GM21423 (cell line): ENCODE measurements around the gene ZNF831.

Experiments used
- ATAC-seq: cut with Tn5 transposase; IDR thresholded peaks from one replicate; pipeline ENCODE4 v1.9.1; 2021; ENCODE audit warnings: mild to moderate bottlenecking, moderate library complexity; ENCODE audit not compliant: unreplicated experiment

Gene ZNF831

GRCh38 chr20:59139998-59140397 is 23.6 kb upstream of the ZNF831 start:
- ATAC-seq, result no peak

- no peak for ATAC-seq
Observed at GRCh38 chr20:59141818-59142581, 21.6 kb upstream of the ZNF831 start.

- ATAC-seq, result no peak
Observed at GRCh38 chr20:59143326-59143725, 20.3 kb upstream of the ZNF831 start.

- ATAC-seq, result no peak
Observed at GRCh38 chr20:59144179-59144830, 19.3 kb upstream of the ZNF831 start.

DNA sequence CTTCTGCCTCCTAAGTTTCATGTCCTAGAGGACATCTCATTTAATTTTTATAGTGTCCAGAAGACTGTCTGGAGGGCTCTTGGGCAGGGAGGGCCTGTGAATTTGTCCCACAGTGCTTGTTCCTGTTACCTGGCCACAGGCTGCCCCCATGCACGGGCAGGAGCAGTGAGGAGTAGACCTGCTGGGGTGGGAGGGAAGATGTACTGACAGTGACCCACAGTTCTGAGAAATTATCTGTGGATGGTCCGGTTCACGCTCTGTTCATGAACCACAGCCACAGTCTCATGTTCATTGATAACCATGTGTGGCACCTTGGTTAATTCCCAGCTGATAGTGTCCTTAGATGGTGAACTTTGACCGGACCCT is 18.8 kb upstream of the ZNF831 start:
- no peak for ATAC-seq

- no peak for ATAC-seq
Observed at GRCh38 chr20:59145247-59145923, 18.2 kb upstream of the ZNF831 start.

DNA sequence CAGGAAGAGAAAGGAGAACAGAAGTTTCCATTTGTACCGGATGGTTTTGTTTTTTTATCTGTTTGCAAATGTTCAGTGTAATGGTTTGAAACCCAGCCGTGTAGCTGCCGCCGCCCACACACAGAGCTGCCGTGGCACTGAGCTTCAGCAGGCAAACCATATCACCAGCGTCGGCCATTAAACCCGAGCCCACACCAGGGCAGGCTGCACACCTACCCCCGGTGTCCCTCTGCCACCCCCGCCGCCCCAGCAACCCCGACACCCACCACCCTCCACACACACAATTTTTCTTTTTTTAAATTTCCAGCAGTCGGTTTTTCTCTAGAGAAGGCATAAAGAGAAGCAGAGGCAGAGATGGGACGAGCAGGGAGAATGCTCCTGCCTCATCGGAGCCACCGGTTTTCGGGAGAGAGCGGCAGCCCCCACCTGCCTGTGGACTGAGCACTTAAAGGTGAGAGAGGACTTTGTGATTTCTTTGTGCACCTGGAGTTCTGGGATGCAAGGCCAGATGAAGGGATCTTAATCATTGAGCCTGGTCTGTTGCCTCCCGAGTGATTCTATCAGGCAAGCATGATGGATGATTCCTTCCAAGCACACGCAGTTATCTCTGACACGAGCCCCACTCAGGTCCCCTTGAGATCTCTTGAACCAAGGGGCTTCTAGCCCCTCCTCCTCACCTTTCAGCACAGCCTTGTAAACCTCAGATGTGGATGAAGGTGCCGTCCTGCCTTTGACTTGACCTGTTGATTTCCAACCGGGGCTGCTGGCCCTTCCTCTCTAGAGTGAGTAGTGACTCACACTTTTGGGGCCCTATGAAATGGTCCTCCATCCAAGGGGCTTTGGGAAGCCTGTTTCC is 17.5 kb upstream of the ZNF831 start:
- no peak for ATAC-seq

GRCh38 chr20:59146780-59147565 is 16.6 kb upstream of the ZNF831 start:
- ATAC-seq, result no peak

- ATAC-seq, result no peak
Observed at GRCh38 chr20:59147586-59147985, 16.0 kb upstream of the ZNF831 start.

DNA sequence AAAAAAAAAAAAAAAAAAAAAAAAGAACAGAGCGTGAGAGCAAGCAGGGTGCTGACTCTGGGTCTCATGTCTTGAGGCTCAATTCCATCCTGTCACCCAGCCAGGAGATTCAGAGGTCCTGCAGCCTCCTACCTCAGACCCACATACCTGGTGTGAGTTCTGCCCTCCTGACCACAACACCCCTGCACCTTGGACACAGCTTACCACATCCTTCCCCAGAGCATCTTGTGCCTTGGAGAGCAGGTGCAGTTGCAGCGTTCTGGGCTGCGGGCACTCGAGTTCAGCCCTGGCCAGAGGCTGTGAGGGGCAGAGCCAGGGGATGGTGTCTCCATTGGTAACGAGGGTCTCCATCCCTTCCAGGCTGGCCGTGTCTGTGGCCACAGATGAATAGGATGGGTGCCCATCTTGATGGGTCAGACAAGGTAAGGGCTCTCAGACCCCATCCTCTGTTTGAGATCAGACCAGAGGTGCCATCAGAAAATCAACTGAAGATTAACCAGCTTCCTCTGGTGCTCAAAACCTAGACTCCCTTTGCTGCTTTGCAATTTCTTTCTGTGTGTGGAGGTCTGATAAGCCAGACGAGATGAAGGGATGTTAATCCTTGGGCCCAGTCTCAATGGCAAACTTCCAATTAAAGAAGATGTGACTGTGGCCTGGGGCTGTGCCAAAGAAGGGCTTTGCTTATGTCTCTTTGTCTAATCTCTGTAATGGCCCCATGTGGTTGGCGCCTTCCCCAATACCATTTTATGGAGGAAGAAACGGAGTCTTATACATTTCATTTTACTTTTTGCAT is 14.7 kb upstream of the ZNF831 start:
- no peak for ATAC-seq

DNA sequence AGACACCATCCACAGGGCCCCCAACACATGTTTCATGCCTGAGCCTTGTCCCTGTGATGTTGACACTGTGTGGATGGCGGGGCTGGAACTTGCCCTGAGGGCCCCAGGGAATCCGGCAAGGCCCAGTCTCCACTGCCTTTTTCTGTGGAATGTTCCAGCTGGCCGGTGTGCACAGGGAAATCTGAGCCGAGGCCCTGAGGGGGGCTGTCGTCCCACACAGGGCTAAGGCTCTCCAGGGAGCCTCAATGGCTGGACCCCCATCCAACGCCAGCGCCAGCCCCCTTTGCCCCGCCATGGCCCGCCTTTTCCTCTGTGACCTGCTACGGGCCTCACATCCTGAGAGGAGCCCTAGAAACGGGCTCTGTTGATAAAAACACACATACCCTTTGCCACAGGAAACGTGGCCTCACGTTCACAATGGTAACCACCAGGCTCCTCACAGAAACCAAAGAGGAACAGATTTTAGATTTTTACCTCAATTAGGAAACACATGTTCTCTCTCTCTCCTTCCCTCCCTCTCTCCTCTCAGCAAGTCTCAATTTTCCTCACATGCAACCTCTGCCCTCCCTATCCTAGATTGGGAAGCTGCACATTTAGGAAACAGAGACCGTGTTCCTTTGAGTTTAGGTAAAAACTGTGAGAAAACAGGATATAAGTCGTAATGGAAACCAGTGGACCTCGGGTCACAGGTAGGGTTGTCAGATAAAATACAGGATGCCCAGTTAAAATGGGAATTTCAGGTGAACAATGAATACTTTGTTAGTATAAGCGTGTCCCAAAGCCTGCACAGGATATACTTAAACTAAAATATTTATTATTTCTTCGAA is 13.7 kb upstream of the ZNF831 start:
- peak; percentile 72 for ATAC-seq

DNA sequence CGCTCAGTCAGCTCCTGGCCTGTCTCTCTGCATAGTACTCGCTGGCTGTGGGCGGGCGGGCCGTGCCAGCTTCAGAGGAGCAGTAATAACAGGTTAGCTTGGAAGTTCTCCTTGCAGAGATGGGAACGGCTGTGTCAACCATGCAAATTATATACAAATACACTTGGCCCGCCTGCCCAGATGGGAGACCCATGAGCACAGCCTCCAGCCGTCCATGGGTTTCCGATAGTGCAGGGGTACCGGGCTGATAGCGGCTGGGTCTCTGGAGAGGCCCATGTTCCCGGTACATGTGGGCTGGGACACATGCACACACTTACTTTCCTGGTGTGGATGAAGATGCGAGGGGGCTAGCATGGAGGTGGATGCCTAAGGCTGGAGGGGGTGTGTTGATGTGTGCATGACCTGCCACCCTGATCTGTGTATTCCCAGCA is 12.8 kb upstream of the ZNF831 start:
- no peak for ATAC-seq

DNA sequence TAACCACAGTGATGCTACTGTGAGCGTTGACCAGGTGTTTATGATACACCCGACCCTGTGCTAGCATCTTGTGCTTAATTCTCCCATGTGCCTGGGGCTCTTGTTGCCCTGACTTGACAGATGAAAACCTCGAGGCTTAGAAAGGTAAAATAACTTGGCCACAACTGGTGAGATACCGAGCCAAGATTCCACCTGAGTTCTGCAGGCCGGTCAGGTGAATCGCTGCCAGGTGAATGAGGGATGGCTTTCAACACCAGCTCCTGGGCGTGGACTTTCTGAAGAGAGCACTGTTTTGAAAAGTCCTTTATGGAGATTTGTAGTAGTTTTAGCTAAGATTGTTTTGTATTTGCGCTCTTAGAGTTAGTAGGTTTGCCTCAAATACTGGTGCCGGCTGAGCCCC is 12.2 kb upstream of the ZNF831 start:
- ATAC-seq, result no peak

DNA sequence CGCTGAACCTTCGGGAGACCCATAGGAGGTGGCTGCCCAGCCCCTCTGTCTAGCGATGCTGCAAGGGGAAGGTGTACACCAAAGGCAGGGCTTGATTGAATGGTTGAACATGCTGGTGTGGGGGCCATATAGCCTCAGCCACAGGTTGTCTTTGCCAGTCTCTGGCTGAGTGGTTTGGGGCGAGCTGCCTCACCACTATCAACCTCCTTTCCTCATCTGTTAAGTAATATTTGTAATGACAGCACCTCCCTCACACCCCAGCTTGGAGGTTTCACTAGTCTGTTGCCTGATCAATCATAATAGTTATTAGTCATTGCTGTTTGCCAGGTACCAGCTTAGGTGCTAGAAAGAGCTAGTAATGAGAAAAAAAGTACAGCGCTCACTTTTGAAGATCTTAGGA is 11.8 kb upstream of the ZNF831 start:
- no peak for ATAC-seq

- no peak for ATAC-seq
Observed at GRCh38 chr20:59152559-59153354, 10.9 kb upstream of the ZNF831 start.

DNA sequence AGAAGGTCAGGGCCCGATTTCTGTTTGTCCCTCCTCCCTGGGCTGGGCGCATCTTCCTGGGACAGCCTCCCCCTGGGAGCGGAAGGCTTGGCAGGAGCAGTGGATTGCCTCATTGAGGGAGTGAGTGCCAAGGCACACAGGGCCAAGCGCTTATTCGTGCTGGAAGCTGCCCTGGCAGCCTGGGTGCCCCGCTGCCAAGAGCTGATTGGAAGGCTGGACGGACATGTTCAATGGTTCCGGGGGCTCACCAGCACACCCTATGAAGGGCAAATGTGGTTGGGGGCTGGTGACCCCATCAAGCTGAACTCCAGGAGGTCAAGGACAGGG is 10.3 kb upstream of the ZNF831 start:
- ATAC-seq, result no peak

GRCh38 chr20:59153832-59154231 is 9.8 kb upstream of the ZNF831 start:
- no peak for ATAC-seq
